Measurements from ENCODE around the gene NADK.
A peak's percentile ranks its signal among the peaks of the same experiment; 100 is the strongest.

The NADK gene, protein sequence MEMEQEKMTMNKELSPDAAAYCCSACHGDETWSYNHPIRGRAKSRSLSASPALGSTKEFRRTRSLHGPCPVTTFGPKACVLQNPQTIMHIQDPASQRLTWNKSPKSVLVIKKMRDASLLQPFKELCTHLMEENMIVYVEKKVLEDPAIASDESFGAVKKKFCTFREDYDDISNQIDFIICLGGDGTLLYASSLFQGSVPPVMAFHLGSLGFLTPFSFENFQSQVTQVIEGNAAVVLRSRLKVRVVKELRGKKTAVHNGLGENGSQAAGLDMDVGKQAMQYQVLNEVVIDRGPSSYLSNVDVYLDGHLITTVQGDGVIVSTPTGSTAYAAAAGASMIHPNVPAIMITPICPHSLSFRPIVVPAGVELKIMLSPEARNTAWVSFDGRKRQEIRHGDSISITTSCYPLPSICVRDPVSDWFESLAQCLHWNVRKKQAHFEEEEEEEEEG

DNA sequence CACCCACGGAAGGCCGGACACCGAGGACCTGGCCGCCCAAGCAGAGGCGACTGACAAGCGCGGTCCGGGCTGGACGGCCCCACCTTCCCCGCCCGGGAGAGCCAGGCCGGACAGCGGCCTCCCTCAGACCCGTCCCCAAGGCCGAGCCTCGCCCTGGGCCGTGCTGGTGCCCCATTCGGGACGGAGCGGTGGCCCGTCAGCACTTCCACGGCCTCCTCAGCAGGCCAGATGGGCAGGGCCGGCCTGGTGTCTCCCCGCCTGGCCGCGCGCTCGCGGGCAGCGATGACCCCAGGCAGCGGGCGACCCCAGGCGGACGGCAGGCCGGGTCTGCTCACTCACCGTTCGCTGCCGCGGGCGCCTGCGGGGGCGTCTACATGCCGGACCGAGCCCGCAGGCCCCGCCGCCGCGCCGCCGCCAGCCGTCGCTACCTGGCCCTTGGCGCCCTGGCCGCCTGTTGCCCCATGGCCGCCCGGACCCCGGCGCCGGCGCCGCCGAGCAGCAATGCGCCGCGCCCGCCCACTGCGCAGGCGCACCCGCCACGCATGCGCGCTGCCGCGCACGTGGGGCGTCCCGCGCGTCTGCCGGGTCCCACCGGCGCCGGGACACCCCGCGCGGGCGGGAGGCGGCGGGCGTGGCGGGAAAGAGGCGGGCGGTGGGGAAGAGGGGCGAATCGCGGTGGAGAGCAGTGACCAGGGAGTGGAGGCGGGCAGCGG is at the start of gene NADK:
NADK (minus strand) TSS at position 521 of the 713 bp plus-strand sequence. CDS start 13,064 bp downstream, outside the sequence.
- DNase-seq = no peak

DNA sequence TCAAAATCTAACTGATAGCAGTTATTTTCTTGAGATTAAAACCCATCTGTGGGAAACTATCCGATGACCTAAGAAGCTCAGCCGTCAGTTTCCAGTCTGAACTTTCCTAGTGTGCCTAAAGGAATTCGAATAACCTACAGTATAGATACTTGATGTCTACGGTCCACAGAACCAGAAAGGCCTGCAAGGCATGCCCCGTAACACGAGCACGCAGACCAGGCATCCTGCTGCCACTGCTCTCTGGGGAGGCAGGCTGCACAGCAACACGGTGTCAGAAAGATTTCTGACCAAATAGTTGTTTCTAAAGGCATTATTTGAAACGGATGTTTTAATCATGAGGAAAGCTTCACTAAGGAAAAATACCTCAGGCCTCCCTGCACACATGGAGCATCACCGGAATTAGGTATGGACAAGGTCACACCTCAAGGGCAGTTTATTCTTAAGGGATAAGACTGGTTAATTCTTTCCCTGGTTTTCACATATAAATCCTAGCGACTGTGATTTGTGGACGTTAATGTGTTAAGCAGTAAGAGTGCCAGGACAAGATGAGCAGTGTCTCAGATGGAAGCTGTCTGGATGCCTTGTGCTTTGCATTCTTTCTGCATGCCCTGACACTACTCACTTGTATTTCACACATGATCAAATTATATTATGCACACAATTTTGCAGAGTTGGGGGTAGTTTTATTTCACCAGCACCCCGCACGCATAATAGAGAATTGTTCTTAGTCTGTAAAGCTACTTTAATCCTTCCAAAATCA is 49.0 kb upstream of the NADK start:
- DNase-seq = no peak

DNA sequence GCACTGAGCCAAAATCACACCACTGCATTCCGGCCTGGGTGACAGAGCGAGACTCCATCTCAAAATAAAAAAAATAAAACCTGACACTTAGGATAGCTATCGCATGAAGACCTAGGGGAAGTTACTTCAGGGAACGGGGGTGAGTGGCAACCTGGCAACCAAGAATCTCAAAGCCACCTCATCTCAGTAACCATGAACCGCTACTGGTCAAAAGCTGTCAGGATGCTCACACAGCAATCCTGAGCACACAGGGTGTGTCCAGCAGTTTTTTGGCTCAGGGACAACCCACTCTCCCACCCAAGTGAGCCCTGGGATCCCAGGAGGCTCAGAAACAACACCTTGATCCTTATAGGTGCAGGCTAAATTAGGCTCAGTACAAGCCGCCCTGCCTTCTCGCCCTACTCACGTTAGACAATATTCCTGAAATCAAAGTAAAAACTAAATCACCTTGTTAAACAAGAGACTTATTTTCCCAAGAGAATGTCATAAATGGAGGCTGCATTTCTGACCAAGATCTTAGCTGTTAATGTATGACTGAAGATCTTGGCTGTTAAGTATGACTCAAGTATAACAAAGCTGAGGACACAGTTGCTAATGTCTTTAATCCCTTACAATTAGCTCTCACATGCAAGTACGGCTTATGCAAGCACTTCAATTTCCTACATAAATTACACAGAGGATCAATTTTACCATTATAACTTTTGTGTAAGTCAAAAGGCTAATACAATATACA is 48.3 kb upstream of the NADK start:
- peak; percentile 18 for DNase-seq

DNA sequence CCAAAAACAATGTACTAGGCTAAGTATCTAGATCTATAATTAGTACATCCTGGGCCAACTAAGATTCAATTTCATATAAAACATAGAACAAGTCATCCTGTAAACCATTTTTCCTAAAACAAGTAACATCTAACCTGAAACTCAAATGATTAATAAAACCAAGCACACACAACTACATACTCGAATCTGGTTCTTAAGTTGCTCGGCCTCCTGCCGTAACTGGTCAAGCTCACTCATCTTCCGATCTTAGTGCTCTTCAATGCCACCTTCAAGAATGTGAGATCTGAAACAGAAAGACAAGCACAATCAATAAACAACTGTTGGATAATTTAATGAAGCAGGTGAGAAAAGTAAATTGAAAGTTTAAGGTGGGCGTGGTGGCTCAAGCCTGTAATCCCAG is 46.9 kb upstream of the NADK start:
- DNase-seq = no peak

DNA sequence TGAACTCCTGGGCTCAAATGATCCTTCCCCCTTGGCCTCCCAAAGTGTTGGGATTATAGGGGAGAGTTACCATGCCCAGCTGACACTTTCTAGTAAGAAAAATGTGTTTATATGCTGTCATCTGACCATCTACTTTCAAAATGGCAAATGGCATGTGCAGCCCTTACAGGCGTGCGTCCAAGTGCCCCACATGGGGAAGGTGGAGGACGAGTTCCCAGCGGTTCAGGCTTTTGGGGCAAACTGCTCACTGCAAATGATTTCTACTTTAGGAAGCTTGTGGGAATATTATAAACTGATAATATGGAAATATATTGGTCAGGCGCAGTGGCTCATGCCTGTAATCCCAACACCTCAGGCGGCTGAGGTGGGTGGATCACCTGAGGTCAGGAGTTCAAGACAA is 41.5 kb upstream of the NADK start:
- no peak for DNase-seq

DNA sequence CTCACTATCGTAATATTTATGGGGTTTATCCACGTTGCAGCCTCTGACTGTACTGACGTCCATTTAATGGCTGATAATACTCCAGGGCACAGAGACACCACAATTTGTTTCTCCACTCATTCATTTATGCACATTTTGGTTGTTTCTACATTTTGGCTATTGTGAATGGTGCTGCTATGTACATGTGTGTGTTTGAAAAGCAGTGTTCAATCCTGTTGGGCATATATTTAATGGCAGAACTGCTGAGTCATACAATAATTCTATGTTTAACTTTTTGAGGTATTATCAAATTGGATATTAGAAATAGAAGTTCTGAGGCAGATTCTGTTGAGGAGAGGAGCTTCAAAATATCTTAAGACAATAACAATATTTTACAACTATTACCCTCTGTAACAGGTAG is 39.0 kb upstream of the NADK start:
- DNase-seq = no peak

DNA sequence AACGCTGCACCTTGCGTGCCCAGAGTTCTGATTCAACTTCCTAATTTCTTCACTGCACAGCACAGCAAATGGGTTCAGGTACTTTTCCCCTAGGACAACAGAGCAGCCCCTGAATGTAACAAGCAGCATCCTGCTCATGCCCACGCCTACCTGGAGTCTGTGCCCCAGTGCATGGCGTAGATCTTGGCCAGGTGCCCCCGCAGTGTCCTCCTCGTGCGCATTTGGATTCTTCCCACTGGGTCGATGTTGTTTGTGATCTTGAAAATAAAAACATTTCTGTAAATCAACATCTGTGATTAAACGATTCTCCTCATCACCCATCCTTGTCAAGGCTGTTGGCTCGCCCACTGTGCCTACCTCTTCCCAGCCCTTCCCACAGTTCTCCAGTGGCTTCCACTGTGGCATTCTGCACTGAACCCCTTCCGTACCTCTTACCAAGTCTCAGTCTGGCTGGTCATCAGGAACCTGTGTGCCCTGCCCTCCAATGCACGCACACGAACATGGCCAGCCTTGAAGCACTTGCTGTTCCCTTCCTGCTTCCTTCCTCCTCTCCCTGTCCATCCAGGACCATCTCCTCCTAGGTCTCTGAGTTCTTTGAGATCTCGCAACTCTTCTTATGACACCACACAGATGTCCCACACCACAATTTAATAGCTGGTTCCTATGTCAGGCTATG is 37.5 kb upstream of the NADK start:
- no peak for DNase-seq

DNA sequence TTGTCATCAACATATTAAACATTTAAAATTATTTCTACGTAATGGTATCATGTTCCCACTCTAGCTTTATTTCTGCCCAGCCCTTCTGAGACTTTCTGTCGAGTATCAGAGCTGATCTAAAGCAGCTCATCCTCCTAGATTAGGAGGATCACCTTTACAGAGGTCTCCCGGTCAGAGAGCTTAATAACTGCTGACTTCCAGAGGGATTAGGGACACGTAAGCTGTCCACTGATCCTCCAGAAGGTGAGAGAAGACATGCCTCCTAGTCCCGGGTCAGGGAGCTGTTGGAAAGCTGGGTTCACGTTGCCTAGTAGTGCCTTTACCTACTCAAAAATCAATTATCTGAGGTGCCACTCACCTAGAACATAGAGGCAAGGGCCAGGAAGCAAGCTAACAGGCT is 31.2 kb upstream of the NADK start:
- no peak for DNase-seq

DNA sequence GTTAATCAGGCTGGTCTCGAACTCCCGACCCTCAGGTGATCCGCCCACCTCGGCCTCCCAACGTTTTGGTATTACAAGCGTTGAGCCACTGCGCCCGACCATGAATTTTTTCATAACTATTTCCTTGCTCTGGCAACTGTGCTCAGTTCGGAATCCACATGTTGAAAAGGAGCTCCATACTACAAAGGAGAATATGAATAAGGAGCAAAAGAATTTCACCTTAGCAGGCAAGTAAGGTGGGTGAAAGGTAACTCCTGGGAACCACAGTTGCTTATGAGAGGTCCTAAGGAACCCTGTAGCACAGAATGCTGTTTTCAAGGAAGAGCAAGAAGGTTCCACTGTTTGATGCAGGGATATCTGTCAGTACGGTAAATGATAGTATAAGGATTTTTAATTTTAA is 29.9 kb upstream of the NADK start:
- no peak for DNase-seq

DNA sequence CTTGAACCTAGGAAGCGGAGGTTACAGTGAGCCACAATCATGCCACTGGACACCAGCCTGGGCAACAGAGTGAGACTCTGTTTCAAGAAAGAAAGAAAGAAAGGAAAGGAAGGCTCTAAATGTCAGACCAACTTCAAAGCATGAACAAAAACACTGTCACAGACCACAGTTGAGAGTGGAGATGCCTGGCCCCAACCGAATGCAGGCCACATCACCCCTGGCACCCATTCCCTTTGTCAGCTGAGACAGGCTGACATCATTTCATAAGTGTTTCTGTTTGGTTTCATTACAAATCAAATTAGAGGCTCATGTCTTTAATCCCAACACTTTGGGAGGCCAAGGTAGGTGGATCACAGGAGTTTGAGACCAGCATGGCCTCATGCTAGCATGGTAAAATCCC is 28.6 kb upstream of the NADK start:
- DNase-seq = no peak

DNA sequence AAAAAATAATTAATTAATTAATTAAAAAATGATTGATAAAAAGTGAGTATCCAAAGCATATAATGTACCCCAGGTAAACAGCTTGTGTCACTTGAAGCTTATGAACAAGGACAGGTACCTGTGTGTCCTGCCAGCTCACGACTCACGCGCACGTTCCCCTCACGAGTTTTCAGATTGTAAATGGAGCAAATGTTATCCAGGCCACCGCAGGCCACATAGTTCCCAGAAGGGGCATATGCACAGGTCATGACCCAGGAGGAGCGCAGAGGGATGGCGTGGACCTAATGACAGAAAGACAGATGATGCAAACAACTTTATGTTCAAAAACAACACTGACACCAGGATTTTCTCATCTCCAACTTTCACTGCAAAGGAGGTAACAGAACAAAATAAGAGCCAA is 26.0 kb upstream of the NADK start:
- no peak for DNase-seq

DNA sequence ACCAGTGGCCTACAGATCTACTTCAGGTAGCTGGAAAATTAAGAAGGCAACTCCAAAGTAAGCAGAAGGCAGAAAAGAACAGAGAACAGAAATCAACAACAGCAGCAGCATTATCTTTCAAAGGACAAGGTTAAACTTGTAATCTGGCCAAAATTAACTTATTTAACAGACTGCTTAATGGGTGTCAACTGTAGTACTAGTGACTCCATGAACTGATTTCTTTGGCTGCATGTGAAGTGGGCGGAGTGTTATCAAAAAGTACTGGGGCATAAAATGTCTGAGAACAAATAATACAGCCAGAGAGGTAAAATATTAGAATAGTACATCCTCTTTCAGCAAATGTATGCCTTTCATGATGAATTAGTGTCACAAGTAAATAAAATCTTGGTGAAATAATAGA is 24.6 kb upstream of the NADK start:
- no peak for DNase-seq

DNA sequence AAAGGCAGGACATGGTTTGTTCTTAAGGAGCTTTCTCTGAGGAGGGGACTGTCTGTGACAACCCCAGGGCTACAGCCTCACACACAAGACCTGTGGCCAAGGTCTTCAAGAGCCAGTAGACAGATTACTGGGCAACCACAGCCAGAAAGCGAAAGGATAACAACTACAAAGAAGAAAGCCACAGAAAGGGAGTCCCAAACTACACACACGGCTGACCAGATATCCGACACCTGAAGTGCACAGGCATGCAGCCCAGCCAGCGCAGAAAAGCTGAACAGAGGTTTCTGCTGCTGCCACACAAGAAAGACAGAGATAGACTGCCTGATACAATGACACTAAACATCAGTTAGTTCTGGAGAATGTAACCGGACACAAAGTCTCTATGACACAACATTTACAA is 21.4 kb upstream of the NADK start:
- no peak for DNase-seq

DNA sequence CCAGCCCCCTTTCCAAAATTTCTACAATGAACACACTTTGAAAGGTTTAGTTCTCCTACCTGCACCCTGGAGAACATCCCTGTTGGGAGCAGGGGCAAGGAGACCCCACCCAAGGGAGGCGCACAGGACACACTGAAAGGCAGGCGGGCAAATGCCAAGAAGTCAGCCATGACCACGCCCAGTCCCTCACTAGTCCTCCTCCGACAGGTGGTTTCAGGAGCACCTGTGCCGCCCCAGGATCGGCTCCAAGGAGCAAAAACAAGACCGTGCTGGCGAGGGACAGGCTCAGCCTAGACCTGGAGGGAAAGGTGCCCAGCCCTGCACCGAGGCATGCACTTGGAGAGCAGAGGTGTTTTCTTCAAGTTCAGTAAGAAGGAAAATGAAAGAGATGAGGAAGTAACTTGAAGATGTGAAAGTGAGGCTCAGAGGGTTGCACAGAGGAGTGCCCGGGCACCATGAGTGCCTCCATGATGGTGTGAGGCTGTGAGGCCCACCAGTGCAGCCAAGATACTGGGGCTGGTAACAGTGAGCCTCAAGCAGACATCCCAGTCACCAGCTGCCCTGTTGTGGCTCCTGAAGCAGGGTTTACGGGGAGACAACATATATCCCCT is 19.6 kb upstream of the NADK start:
- no peak for DNase-seq

DNA sequence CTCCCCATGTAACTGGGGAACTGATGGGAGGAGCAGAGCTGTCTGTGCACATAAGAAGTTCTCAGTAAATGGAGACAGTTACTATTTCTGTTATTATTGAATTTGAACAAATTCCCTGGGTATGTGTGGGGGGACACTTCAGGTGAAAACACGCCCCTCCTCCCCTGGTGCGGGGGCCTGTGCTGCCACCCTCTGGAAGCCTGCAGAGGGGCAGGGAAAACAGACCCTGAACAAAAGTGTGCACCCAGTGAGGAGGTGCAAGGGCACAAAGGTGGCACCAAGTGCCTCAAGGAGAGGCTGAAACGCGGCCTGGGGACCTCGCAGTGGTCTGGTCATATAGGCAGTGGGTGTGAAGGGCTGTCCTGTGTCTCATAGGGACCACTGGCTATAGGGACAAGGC is 18.2 kb upstream of the NADK start:
- no peak for DNase-seq

DNA sequence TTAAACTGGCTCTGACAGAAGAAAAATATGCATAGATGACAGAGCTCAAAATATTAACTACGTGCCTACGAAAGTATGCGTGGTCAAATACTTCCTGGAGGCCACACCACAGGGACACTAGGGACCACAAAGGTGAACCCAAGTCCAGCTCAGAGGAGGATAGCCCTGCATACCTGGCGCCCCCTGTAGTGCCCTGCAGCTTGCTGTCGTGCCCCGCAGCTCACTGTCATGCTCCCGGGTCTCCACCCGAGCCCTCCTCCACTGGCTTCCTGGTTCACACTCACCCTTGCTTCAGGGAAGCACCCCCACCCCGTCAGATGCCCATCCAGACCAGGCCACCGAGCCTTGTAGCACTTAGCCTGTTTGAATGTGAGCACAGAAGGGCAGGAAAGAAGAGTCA is 16.7 kb upstream of the NADK start:
- no peak for DNase-seq

DNA sequence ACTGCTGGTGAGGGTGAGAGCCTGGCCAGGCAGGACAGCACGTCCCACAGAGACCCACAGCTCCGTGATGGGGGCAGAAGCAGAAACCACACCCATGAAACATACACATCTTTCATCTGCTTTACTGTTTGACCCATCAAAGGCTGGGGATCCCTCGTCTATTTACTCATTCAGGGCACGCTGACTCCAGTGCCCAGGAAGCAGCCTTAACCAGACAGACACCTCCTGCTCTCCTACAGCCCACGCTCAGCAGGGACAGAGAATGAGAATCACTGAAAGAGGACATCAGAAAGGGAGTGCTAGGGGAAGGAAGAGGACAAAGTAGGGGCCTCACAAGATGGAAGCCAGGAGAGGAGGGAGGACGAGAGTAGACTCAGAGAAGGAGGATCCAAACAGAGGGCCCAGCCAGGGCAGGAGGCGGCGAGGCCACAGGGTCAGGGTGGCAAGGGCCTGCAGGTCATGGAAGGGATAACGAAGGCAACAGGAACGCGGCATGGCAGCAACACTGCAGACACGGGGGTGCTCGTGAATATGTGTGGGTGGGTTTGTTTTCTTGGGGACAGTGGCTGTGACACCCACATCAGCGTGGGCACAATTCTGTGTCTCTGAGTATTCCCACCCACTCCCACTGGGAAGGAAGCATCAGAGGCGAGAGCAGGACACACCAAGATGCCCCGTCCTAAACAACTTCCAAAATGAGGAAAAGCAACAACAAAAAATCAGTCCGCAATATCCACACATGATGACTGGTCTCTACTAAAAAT is 15.4 kb upstream of the NADK start:
- no peak for DNase-seq

DNA sequence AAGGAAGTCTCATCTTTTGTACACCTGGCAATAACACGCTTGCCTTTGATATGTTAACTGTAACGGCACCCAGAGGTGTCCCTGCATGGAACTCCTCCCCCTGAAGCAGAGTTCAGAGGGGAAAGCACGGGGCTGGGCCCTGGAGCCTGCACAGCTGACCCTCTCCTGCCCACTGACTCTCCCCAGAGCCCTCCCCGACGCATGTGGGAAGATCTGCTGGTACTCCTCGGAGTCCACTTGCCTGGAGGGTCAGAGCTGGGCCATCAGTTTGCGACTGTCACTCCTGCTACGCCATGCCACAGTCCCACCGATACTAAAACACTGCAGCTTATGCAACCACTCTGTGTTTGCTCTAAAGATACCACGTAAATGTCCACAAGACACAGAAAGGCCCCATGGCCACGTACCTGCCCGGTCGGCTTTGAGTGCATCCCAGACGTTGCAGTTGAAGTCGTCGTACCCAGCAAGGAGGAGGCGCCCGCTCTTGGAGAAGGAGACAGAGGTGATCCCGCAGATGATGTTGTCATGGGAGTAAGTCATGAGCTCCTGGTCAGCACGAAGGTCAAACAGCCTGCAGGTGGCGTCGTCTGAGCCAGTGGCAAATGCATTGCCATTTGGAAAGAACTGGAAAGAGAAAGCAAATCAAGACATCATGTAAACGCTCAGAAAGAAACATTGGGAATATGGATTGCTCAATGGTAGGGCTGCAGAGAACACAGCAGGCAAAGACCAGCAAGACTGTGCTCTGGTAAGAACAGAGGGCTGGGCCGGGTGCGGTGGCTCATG is 10.6 kb upstream of the NADK start:
- DNase-seq = no peak

DNA sequence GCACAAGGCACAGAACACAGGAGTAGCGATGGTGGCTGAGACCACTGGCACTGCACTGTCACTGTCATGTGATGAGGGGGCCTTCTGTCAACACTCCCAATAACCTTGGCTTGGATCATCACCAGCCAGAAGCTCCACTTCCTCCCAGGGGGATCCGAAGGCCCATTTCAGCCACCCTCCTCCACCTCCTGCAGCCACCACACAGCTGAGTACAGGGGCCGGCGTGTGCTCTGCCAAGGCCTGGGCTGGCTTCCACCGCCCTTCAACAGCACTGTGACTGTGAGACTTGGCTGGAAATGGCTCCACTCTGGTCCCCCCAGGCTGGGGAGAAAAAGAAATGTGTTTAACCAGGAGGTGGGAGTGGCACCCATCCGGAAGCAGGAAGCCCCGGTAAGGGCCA is 9.9 kb upstream of the NADK start:
- no peak for DNase-seq

DNA sequence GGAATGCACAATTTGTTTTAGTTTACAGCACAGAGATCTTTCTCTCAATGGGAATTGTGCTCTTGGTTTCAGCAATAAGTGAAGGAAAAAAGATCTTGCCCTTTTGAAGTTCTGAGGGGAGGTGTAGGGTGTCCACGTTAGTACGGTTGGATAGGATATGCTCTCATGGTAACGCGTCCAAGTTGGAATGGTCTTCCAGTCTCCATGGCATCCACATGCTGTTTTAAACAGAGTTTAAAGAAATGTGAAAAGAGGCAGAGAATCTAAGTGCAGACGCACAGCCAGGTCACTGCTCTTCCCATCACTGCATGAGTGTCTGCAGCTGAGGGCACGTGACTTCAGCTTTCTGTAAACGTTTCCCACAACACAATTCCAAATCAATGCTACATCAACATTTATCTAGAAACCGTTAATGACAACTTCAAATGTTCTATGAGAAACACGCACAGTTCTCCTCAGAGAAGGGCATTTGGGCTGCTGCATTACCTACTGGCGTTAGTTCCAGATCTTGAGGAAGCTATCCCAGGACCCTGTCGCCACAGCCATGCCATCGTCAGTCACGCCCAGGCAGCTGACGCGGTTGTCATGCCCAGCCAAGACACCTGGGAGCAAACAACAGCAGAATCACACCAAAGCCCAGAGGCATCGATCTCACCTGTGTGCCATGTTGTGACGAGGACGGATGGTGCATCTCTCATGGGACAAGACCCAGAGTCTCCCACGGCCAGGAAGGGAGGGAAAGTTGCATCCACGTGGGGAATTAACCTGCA is 8.8 kb upstream of the NADK start:
- DNase-seq = no peak

Measured in NCI-H524 treated with DMSO at 0.1 percent for 48 hours (cell line).